Mucosa of stomach (tissue), 1 donor: ENCODE measurements around the gene HLA-DOA.
A peak's percentile ranks its signal among the peaks of the same experiment; 100 is the strongest.

ENCODE experiments used
- H3K27me3 ChIP-seq: one replicate; pipeline ENCODE4 v1.7.0; 2013; ENCODE audit warnings: mild to moderate bottlenecking, low read length; ENCODE audit not compliant: control insufficient read depth, insufficient read depth
- H3K36me3 ChIP-seq: one replicate; pipeline ENCODE4 v1.7.0; 2013; ENCODE audit warnings: low read length; ENCODE audit not compliant: control insufficient read depth, insufficient read depth
- H3K4me1 ChIP-seq: one replicate; pipeline ENCODE4 v1.7.0; 2013; ENCODE audit warnings: mild to moderate bottlenecking, low read length; ENCODE audit not compliant: control insufficient read depth, insufficient read depth
- H3K4me3 ChIP-seq: one replicate; pipeline ENCODE4 v1.7.0; 2013; ENCODE audit warnings: low read length
- H3K9ac ChIP-seq: one replicate; pipeline ENCODE4 v1.7.0; 2013; ENCODE audit warnings: mild to moderate bottlenecking, low read length, moderate library complexity
- H3K9me3 ChIP-seq: one replicate; pipeline ENCODE4 v1.7.0; 2013; ENCODE audit warnings: mild to moderate bottlenecking, low read length, moderate library complexity; ENCODE audit not compliant: control insufficient read depth
- donor health status: Pancreatic carcinoma.

HLA-DOA gene

DNA sequence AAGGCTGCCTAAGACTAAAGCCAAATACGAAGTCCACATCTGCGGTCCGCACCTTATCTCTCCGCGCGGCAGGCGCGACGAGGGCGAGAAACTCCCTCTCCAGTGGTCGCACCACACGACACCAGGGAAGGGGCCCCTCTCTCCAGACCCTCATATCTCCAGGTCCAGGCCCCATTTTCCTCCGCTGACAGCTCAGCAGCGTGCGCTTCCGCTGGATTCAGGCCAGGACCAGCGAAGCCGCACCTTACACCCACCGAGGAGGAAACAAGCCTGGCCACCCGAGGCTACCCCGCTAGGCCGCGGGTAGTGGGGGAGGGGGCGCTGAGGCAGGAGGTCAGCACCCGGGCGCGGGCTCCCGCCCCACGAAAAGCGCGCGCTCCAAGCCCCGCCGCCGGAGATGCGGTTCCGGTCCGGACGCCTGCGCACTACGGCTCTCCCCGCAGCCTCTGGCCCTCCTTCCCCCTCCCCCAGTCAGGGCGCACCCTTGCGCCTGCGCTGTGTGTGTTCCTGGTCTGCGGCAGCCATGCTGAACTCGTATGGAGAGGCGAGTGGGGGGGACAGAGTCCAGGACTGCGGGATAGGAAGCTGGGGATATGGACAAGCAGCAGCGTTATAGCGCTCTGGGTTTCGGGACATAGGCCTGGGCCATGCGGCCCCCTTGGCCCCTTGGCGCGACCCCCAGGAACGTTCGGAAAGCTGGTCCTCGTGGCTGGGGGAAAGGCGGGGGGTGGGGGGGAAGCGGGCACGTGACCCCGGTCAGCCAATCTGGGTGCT lies 41.1 kb downstream of the HLA-DOA start, which contains the start of gene BRD2:
Gene BRD2 (plus strand): TSS at position 502 of the 774 bp plus-strand sequence. CDS start 4,305 bp downstream, outside the sequence.
- peaks cover 16% of the 10 kb centered on the region for H3K4me1 ChIP-seq
- H3K9ac ChIP-seq = peak within 1 kb of the TSS; percentile 99
- peaks cover 11% of the 10 kb centered on the region for H3K36me3 ChIP-seq
- H3K27me3 ChIP-seq = no peaks in the 10 kb centered on the region
- H3K9me3 ChIP-seq = no peaks in the 10 kb centered on the region
- peak within 1 kb of the TSS; percentile 90 for H3K4me3 ChIP-seq

DNA sequence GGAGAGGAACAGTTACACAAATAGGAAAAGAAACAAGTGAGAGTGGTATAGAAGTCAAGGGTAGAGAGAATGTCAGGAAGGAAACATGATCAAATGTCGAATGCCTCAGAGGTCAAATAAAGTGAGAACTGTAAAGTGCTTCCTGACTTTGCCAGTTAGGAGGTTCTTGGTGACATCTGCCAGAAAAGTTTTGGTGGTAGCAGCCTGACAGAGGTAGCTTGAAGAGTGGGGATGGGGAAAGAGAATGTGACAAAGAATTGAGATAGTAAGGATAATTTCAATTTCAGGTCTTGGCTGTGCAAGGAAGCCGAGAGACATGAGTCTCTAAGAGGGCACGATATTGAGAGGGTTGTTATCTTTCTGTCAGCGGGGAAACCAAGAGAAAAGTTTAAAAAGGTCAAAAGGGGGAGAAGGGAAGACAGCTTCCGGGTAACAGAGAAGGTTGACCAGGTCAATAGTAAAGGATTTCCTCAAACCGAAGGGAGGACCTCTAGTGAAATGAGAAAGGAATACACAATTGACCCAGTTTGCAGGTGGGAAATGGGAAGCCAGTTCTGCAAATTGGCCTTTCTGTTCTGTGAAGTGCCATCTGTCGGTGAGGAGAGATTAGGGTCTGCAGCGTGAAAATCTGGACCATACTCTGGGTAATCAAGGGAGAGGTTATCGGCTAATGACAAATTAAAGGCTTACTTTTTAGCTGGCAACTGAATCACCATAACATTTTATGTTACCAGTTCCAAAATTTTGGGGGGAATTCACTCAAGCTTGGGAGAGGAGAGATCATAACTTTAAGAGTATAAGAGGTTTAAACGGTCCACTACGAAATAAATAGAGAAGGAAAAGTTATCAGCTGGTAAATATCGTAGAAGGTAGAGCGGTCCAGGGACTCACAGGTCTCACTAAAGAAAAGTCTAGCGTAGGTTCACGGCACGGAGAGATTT lies 42.0 kb downstream of the HLA-DOA start:
- H3K4me1 ChIP-seq = peaks cover 16% of the 10 kb centered on the region
- H3K36me3 ChIP-seq = peaks cover 2% of the 10 kb centered on the region
- H3K9ac ChIP-seq = peak overlapping the region; percentile 99
- no peaks in the 10 kb centered on the region for H3K27me3 ChIP-seq
- H3K9me3 ChIP-seq = no peaks in the 10 kb centered on the region
- peak overlapping the region; percentile 90 for H3K4me3 ChIP-seq

DNA sequence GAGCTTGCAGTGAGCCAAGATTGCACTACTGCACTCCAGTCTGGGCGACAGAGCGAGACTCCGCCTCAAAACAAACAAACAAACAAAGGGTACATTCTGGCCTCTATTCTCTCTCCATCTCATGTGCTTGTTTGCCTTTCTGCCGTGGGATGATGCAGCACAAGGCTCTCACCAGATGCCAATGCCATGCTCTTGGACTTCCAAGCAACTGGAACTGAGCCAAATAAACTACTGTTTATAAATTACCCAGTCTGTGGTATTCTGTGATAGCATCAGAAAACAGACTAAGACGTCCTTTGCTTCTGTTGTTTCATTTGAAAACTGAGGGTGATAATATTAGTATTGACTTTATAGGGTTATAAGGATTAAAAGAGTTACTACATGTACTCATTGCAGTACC lies 44.6 kb downstream of the HLA-DOA start:
- H3K27me3 ChIP-seq = no peaks in the 10 kb centered on the region
- H3K9me3 ChIP-seq = no peaks in the 10 kb centered on the region
- peaks cover 21% of the 10 kb centered on the region for H3K4me1 ChIP-seq
- H3K36me3 ChIP-seq = no peaks in the 10 kb centered on the region
- no peak overlapping the region for H3K9ac ChIP-seq
- no peak overlapping the region for H3K4me3 ChIP-seq

DNA sequence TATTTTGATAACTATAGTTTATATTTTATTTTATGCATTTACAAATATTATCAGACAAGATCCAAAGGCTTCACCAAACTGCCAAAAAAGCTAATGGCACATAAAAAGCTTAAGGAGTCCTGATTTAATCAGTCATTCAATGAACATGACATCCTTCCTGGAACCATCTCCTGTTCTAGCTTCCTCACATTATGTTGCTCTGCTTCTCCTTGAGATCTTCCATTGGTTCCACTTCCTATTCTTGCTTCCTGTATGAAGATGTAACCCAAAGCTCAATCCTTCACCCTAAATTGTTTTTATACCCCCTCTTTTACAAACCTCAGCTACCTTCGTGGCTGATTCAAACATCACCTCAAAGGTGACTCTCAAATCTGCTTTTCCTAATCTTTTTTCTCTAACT lies 45.5 kb downstream of the HLA-DOA start:
- H3K27me3 ChIP-seq = no peaks in the 10 kb centered on the region
- H3K4me1 ChIP-seq = peaks cover 15% of the 10 kb centered on the region
- no peaks in the 10 kb centered on the region for H3K9me3 ChIP-seq
- H3K9ac ChIP-seq = no peak overlapping the region
- no peak overlapping the region for H3K4me3 ChIP-seq
- H3K36me3 ChIP-seq = no peaks in the 10 kb centered on the region

DNA sequence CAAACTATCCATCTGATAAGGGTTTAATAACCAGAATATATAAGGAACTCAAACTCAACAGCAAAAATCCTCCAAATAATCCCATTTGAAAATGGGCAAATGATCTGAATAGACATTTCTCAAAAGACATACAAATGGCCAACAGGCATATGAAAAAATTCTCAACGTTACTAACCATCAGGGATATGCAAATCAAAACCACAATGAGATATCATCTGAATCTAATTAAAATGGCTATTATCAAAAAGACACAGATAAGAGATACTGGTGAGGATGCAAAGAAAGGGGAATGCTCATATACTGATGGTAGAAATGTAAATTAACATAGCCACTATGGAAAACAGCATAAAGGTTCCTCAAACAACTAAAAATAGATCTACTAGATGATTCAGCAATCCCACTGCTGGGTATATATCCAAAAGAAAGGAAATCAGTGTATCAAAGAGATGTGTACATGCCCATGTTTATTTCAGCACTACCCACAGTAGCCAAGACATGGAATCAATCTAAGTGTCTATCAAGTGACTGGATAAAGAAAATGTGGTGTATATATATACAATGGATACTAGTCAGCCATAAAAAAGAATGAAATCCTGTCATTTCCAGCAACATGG lies 47.1 kb downstream of the HLA-DOA start:
- Histone ChIP-seq H3K9me3 (no peaks in the 10 kb centered on the region), H3K4me3 (no peak overlapping the region), H3K4me1 (peaks cover 13% of the 10 kb centered on the region), H3K36me3 (no peaks in the 10 kb centered on the region), H3K27me3 (no peaks in the 10 kb centered on the region), H3K9ac (no peak overlapping the region)

DNA sequence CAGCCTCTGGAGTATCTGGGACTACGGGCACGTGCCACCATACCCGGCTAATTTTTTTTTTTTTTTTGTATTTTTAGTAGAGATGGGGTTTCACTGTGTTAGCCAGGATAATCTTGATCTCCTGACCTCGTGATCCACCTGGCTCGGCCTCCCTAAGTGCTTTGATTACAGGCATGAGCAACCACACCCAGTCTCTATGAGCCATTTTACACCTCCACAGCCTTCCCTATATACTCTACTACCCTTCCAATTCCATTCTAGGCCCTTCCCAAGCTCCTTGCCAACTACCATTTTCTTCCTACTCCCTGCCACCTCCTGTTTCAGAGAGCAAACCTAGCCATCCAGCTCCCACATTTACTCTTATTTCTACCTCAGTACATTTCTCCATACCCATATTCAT lies 48.8 kb downstream of the HLA-DOA start:
- no peaks in the 10 kb centered on the region for H3K27me3 ChIP-seq
- no peaks in the 10 kb centered on the region for H3K36me3 ChIP-seq
- no peak overlapping the region for H3K9ac ChIP-seq
- peaks cover 5% of the 10 kb centered on the region for H3K4me1 ChIP-seq
- no peak overlapping the region for H3K4me3 ChIP-seq
- H3K9me3 ChIP-seq = no peaks in the 10 kb centered on the region

DNA sequence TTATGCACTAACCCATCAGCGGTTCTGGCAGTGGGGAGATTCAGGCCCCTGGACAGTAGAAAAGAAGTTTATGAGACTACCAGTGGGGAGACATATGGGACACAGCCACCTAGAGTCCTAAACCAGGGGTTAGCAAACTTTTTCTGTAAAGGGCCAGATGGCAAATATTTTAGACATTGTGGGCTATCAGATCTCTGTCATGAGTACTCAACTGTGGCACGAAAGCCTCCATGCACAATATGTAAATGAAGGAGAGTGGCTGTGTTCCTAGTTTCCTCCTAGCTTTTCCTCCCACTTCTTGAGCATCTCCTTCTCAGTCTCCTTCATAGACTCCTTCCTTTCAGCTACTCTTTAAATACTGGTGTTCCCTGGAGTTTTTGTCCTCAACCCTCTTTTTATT lies 53.2 kb downstream of the HLA-DOA start:
- Histone ChIP-seq H3K9ac (no peak overlapping the region), H3K36me3 (no peaks in the 10 kb centered on the region), H3K27me3 (no peaks in the 10 kb centered on the region), H3K4me1 (peaks cover 29% of the 10 kb centered on the region), H3K4me3 (no peak overlapping the region), H3K9me3 (no peaks in the 10 kb centered on the region)

DNA sequence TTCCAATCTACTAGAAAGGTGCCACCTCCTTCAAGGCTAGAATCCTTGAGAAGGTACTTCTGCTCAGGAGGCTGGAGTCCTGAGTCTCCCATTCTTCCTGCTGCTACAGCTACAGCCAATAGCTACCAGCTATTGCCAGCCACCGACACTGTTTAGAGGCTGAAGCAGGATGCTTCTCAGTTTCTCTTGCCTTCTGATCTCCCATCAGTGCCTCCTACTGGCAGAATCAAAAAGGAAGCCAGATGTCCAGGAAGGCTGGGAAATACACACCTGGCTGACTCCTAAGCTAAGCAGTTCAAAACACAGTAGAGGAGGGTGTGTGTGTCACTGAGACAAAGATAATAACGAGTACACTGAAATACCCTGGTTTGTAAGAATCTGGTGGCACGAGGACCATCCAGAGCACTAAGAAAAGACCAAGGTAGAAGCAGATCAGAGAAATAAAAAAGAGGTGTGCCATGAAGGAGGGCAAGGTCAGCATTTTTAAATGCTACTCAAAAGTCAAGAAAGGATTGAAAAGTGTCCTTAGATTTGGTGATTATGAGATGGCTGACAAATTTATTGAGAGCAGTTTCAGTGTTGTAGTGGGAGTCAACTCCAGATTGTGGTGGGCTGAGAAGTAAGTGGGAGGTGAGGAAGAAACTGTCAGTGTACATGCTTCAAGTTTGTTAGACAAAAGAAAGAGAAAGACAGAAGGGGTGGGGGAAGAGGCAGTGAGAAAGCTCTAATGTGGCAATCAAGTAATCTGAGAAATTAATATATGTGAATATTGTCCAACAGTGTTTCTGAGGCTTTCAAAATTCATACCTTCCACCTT lies 54.2 kb downstream of the HLA-DOA start:
- H3K4me1 ChIP-seq = peaks cover 23% of the 10 kb centered on the region

DNA sequence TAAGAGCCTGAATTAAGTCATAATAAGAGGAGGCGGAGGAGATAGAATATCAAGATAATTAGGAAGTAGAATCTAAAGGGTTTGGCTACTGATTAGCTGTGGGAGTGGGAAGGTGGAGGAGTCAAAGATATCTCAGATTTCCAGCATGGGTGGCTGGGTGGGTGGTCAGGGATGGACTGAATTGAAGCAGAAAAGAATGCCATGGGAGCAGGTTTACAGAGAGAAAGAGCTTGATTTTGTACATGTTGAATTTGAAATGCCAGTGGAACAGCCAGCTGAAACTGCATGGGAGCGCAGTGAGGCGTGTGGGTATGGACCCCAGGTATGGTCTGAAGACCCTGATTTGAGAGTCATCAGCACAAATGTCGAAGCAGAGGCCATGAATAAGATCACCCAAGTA lies 55.1 kb downstream of the HLA-DOA start:
- Histone ChIP-seq H3K4me1 (peaks cover 23% of the 10 kb centered on the region), H3K36me3 (no peaks in the 10 kb centered on the region), H3K27me3 (no peaks in the 10 kb centered on the region), H3K9me3 (no peaks in the 10 kb centered on the region), H3K9ac (no peak overlapping the region), H3K4me3 (no peak overlapping the region)

More for the DNA sequence above, 54.2 kb downstream of the HLA-DOA start:
- no peaks in the 10 kb centered on the region for H3K36me3 ChIP-seq
- H3K9ac ChIP-seq = no peak overlapping the region
- H3K9me3 ChIP-seq = no peaks in the 10 kb centered on the region
- H3K4me3 ChIP-seq = no peak overlapping the region
- no peaks in the 10 kb centered on the region for H3K27me3 ChIP-seq
